ENCODE measurements around the gene GUCY1A2.

DNA sequence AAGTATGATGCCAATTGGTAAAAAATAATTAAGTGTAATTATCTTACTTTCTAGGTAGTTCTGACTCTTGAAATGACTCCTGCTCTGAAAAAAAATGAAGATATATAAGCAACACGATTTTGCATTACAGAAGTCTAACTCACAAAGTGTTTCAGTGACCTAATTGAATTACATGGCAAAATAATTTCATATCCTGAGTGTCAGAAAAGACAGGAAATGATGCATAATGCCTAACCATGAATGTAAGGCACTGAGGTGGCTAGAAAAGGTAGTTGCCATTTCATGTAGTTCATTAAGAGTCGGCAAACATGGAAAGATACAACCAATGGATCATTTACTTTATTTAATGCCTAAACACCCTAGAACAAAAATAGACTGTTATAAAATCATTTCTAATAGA lies 113.5 kb downstream of the GUCY1A2 start:
- TF ChIP-seq ELF1 (IDR thresholded peaks at IDR 0.05; ENCODE audit: borderline replicate concordance, low read depth): no peak
- no peak for TF ChIP-seq POLR2AphosphoS5 (IDR thresholded peaks at IDR 0.05; ENCODE audit: low read depth, low read length)
- TF ChIP-seq, protein P1, sequence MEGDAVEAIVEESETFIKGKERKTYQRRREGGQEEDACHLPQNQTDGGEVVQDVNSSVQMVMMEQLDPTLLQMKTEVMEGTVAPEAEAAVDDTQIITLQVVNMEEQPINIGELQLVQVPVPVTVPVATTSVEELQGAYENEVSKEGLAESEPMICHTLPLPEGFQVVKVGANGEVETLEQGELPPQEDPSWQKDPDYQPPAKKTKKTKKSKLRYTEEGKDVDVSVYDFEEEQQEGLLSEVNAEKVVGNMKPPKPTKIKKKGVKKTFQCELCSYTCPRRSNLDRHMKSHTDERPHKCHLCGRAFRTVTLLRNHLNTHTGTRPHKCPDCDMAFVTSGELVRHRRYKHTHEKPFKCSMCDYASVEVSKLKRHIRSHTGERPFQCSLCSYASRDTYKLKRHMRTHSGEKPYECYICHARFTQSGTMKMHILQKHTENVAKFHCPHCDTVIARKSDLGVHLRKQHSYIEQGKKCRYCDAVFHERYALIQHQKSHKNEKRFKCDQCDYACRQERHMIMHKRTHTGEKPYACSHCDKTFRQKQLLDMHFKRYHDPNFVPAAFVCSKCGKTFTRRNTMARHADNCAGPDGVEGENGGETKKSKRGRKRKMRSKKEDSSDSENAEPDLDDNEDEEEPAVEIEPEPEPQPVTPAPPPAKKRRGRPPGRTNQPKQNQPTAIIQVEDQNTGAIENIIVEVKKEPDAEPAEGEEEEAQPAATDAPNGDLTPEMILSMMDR (IDR thresholded peaks at IDR 0.05 in 2 of 3, conservative IDR thresholded peaks at IDR 0.05 in 1 of 3; ENCODE audit: borderline replicate concordance in 1 of 3, insufficient read depth in 1 of 3, low read depth in 2 of 3, low read length in 2 of 3): no peak
- TF ChIP-seq ZNF274 (IDR thresholded peaks at IDR 0.05; ENCODE audit: low read depth, low read length): no peak
- TF ChIP-seq EZH2 (IDR thresholded peaks at IDR 0.05): no peak
- TF ChIP-seq TCF7L2 (IDR thresholded peaks at IDR 0.05; ENCODE audit: borderline replicate concordance, extremely low read depth, insufficient read depth, insufficient read length): no peak
- TF ChIP-seq, protein P2, sequence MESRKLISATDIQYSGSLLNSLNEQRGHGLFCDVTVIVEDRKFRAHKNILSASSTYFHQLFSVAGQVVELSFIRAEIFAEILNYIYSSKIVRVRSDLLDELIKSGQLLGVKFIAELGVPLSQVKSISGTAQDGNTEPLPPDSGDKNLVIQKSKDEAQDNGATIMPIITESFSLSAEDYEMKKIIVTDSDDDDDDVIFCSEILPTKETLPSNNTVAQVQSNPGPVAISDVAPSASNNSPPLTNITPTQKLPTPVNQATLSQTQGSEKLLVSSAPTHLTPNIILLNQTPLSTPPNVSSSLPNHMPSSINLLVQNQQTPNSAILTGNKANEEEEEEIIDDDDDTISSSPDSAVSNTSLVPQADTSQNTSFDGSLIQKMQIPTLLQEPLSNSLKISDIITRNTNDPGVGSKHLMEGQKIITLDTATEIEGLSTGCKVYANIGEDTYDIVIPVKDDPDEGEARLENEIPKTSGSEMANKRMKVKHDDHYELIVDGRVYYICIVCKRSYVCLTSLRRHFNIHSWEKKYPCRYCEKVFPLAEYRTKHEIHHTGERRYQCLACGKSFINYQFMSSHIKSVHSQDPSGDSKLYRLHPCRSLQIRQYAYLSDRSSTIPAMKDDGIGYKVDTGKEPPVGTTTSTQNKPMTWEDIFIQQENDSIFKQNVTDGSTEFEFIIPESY (IDR thresholded peaks at IDR 0.05; ENCODE audit: extremely low read depth, insufficient replicate concordance, low read length): no peak
- TF ChIP-seq, protein P3, sequence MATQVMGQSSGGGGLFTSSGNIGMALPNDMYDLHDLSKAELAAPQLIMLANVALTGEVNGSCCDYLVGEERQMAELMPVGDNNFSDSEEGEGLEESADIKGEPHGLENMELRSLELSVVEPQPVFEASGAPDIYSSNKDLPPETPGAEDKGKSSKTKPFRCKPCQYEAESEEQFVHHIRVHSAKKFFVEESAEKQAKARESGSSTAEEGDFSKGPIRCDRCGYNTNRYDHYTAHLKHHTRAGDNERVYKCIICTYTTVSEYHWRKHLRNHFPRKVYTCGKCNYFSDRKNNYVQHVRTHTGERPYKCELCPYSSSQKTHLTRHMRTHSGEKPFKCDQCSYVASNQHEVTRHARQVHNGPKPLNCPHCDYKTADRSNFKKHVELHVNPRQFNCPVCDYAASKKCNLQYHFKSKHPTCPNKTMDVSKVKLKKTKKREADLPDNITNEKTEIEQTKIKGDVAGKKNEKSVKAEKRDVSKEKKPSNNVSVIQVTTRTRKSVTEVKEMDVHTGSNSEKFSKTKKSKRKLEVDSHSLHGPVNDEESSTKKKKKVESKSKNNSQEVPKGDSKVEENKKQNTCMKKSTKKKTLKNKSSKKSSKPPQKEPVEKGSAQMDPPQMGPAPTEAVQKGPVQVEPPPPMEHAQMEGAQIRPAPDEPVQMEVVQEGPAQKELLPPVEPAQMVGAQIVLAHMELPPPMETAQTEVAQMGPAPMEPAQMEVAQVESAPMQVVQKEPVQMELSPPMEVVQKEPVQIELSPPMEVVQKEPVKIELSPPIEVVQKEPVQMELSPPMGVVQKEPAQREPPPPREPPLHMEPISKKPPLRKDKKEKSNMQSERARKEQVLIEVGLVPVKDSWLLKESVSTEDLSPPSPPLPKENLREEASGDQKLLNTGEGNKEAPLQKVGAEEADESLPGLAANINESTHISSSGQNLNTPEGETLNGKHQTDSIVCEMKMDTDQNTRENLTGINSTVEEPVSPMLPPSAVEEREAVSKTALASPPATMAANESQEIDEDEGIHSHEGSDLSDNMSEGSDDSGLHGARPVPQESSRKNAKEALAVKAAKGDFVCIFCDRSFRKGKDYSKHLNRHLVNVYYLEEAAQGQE (IDR thresholded peaks at IDR 0.05; ENCODE audit: low read depth): no peak
- no peak for TF ChIP-seq POLR2A (IDR thresholded peaks at IDR 0.05; ENCODE audit: borderline replicate concordance, extremely low read depth, insufficient read depth, insufficient read length)
- TF ChIP-seq, protein P4, sequence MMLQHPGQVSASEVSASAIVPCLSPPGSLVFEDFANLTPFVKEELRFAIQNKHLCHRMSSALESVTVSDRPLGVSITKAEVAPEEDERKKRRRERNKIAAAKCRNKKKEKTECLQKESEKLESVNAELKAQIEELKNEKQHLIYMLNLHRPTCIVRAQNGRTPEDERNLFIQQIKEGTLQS (IDR thresholded peaks at IDR 0.05): no peak
- TF ChIP-seq YY1 (IDR thresholded peaks at IDR 0.05; ENCODE audit: extremely low read depth, insufficient replicate concordance, low read depth, low read length): no peak
